Stimulated activated CD4-positive, alpha-beta T cell treated with anti-CD3 and anti-CD28 coated beads, TNF-alpha, amount 100 ng/mL, for 24 hours (primary cell): Measurements from ENCODE around the gene GGTLC1.
"Not testable (repeated sequence)": the region's sequence is repeated elsewhere in the genome, so short reads cannot be mapped to it uniquely, and the experiment has no call there.

Source experiments
- DNase-seq, 3 experiments: peaks; one replicate each; pipeline ENCODE4 v3.0.0-alpha.2; 2020; ENCODE audit warnings: low read depth in 3 of 3

Gene GGTLC1

GRCh38 chr20:23988561-23988960, at the start of gene GGTLC1:
GGTLC1 (minus strand) TSS chr20:23988779; CDS start chr20:23986611, 2,168 bp downstream.
- DNase-seq = no peak

- DNase-seq = no peak
Measured at GRCh38 chr20:24034820-24035219, 46.2 kb upstream of the GGTLC1 start.

- DNase-seq = no peak
Measured at GRCh38 chr20:24033565-24033964, 45.0 kb upstream of the GGTLC1 start.

- DNase-seq = no peak
Measured at GRCh38 chr20:24033151-24033550, 44.6 kb upstream of the GGTLC1 start.

GRCh38 chr20:24032400-24032898, 43.9 kb upstream of the GGTLC1 start:
- no peak for DNase-seq

GRCh38 chr20:24027229-24027628, 38.6 kb upstream of the GGTLC1 start:
- DNase-seq = peak; percentile 31 to 60 (median 42)

GRCh38 chr20:24022621-24023180, 34.1 kb upstream of the GGTLC1 start:
- DNase-seq = no peak

GRCh38 chr20:24018796-24019195, 30.2 kb upstream of the GGTLC1 start:
- DNase-seq = no peak

- peak in 1 of 3 experiments; percentile 4 for DNase-seq
Measured at GRCh38 chr20:24017458-24017755, 28.8 kb upstream of the GGTLC1 start.

GRCh38 chr20:24016607-24017457, 28.3 kb upstream of the GGTLC1 start:
- DNase-seq = no peak

- DNase-seq = no peak
Measured at GRCh38 chr20:24013953-24014352, 25.4 kb upstream of the GGTLC1 start.

- no peak for DNase-seq
Measured at GRCh38 chr20:24011282-24011681, 22.7 kb upstream of the GGTLC1 start.

- DNase-seq = no peak
Measured at GRCh38 chr20:24007758-24008157, 19.2 kb upstream of the GGTLC1 start.

- no peak for DNase-seq
Measured at GRCh38 chr20:24007073-24007595, 18.6 kb upstream of the GGTLC1 start.

GRCh38 chr20:24006626-24007025, 18.0 kb upstream of the GGTLC1 start:
- no peak for DNase-seq

- DNase-seq = no peak
Measured at GRCh38 chr20:24004471-24004870, 15.9 kb upstream of the GGTLC1 start.

- DNase-seq = no peak
Measured at GRCh38 chr20:24002896-24003295, 14.3 kb upstream of the GGTLC1 start.

GRCh38 chr20:24001712-24002405, 13.3 kb upstream of the GGTLC1 start:
- no peak for DNase-seq

GRCh38 chr20:23998844-23999243, 10.3 kb upstream of the GGTLC1 start:
- no peak for DNase-seq

GRCh38 chr20:23998392-23998791, 9.8 kb upstream of the GGTLC1 start:
- no peak for DNase-seq

- DNase-seq = peak; percentile 28 to 61 (median 40)
Measured at GRCh38 chr20:23995905-23996666, 7.5 kb upstream of the GGTLC1 start.

- DNase-seq = not testable (repeated sequence)
Measured at GRCh38 chr20:23995291-23995690, 6.7 kb upstream of the GGTLC1 start.
